ENCODE measurements around the gene SMARCA2.

DNA sequence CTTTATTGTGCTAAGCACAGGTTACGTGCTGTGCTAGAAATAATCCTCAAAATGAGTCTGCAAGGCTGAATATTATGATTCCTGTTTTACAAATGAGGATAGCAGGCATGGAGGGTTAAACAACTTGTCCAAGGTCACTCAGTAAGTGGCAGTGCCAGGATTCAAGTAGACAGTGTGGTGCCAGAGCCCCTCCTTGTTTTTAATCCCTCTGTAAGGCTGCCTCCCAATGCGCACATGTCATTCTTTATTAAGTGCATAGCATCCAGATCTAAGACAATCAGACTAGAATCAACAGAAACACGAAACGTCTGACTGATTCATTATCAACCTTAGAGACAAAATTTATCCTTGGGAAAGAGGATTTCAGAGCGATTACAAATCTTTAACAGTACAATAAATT is 199.6 kb downstream of the SMARCA2 start:
- TF ChIP-seq YY1 (IDR thresholded peaks at IDR 0.05; ENCODE audit: insufficient read depth, insufficient read length) (no peak), ZNF274 (IDR thresholded peaks at IDR 0.05; ENCODE audit: low read depth, low read length) (no peak), SUZ12 (IDR thresholded peaks at IDR 0.05; ENCODE audit: extremely low read depth, insufficient read depth, insufficient read length) (no peak)
